IMR-90 (cell line): ENCODE measurements around the gene MTUS2. TPM values are rescaled to one million over a fixed set of nuclear protein-coding genes. Genes with fewer than 3 reads are reported as not detected.

ENCODE experiments used
- ATAC-seq: fragments of 200-7000 bp; cut with Tn5 transposase; 2 replicates; pipeline ENCODE4 v1.9.1; 2020; ENCODE audit warnings: low read depth, mild to moderate bottlenecking, moderate library complexity
- BruUV-seq: library from RNA; stranded (reverse); fragments of 400-500 nt; replicated peaks from 2 replicates; lab custom pipeline; 2021; lab: Mats Ljungman, UMichigan
- CTCF ChIA-PET: fragments of 300-600 bp; formaldehyde crosslinking; extraction: SDS; loops from one replicate; lab custom pipeline; 2021; ENCODE audit warnings: antibody characterized with exemption; lab: Yijun Ruan, JAX
- POLR2A ChIA-PET: fragments of 300-600 bp; sonication (Branson Sonifier 250); formaldehyde crosslinking; loops from one replicate; lab custom pipeline; 2022; ENCODE audit warnings: antibody characterized with exemption; ENCODE audit not compliant: unreplicated experiment; lab: Charles Lee
- DNase-seq: peaks from one replicate; pipeline ENCODE4 v3.0.0; 2013
- H2AFZ ChIP-seq: replicated peaks from 2 replicates; pipeline ENCODE3; 2013; ENCODE audit warnings: low read length, mild to moderate bottlenecking; ENCODE audit not compliant: poor library complexity
- H2AK5ac ChIP-seq: 2 replicates; pipeline ENCODE4 v1.6.1; 2013; ENCODE audit warnings: low read depth, low read length, inconsistent platforms
- H2AK9ac ChIP-seq: replicated peaks from 2 replicates; pipeline ENCODE3; 2013; ENCODE audit warnings: mild to moderate bottlenecking, low read depth, low read length, moderate library complexity; ENCODE audit not compliant: poor library complexity
- H2BK120ac ChIP-seq: 2 replicates; pipeline ENCODE4 v1.6.1; 2013; ENCODE audit warnings: low read depth, low read length, inconsistent platforms
- H2BK15ac ChIP-seq: 3 replicates; pipeline ENCODE4 v1.6.1; 2013; ENCODE audit warnings: low read depth, low read length, inconsistent platforms
- H2BK20ac ChIP-seq: 2 replicates; pipeline ENCODE4 v1.6.1; 2013; ENCODE audit warnings: low read depth, mild to moderate bottlenecking, inconsistent platforms, low read length, moderate library complexity
- H2BK5ac ChIP-seq: 2 replicates; pipeline ENCODE4 v1.6.1; 2013; ENCODE audit warnings: mild to moderate bottlenecking, low read depth, low read length, inconsistent platforms; ENCODE audit not compliant: poor library complexity, severe bottlenecking
- H3K14ac ChIP-seq: replicated peaks from 2 replicates; pipeline ENCODE4 v1.6.1; 2013; ENCODE audit warnings: low read depth, low read length, inconsistent platforms
- H3K18ac ChIP-seq: 2 replicates; pipeline ENCODE4 v1.6.1; 2013; ENCODE audit warnings: low read depth, low read length, control low read depth
- H3K23ac ChIP-seq: 2 replicates; pipeline ENCODE4 v1.6.1; 2013; ENCODE audit warnings: low read depth, low read length, inconsistent platforms
- H3K27ac ChIP-seq: 2 replicates; pipeline ENCODE4 v1.5.1; 2013; ENCODE audit warnings: mild to moderate bottlenecking, control low read depth, low read length; ENCODE audit not compliant: insufficient read depth
- H3K27me3 ChIP-seq: 2 replicates; pipeline ENCODE4 v1.6.1; 2013; ENCODE audit warnings: low read length; ENCODE audit not compliant: control insufficient read depth, insufficient read depth
- H3K36me3 ChIP-seq: 2 replicates; pipeline ENCODE4 v1.6.1; 2013; ENCODE audit warnings: low read length, mixed read lengths; ENCODE audit not compliant: control insufficient read depth, insufficient read depth
- H3K4ac ChIP-seq: 2 replicates; pipeline ENCODE4 v1.6.1; 2013; ENCODE audit warnings: low read depth, low read length, inconsistent platforms
- H3K4me1 ChIP-seq: 2 replicates; pipeline ENCODE4 v1.6.1; 2013; ENCODE audit warnings: low read length, mixed read lengths; ENCODE audit not compliant: control insufficient read depth, insufficient read depth
- H3K4me2 ChIP-seq: 2 replicates; pipeline ENCODE4 v1.6.1; 2013; ENCODE audit warnings: low read depth, mild to moderate bottlenecking, control low read depth, low read length, moderate library complexity
- H3K4me3 ChIP-seq: 2 replicates; pipeline ENCODE4 v1.5.1; 2013; ENCODE audit warnings: low read depth, mild to moderate bottlenecking, control low read depth, low read length, moderate library complexity; ENCODE audit not compliant: insufficient read depth
- H3K56ac ChIP-seq: 2 replicates; pipeline ENCODE4 v1.6.1; 2013; ENCODE audit warnings: low read length, inconsistent platforms; ENCODE audit not compliant: insufficient read depth; ENCODE audit errors: extremely low read depth
- H3K79me1 ChIP-seq, 2 experiments: 2 replicates each; pipeline ENCODE4 v1.6.1; 2013; ENCODE audit warnings: low read length in 2 of 2, inconsistent platforms in 1 of 2, low read depth in 1 of 2
- H3K9ac ChIP-seq: 2 replicates; pipeline ENCODE4 v1.6.1; 2013; ENCODE audit warnings: low read depth, low read length, control low read depth
- H3K9me1 ChIP-seq: 2 replicates; pipeline ENCODE4 v1.6.1; 2013; ENCODE audit warnings: low read length, inconsistent platforms; ENCODE audit not compliant: insufficient read depth
- H3K9me3 ChIP-seq: 2 replicates; pipeline ENCODE4 v1.6.1; 2013; ENCODE audit warnings: low read length; ENCODE audit not compliant: control insufficient read depth, insufficient read depth
- H4K20me1 ChIP-seq: 2 replicates; pipeline ENCODE4 v1.6.1; 2013; ENCODE audit warnings: low read length, inconsistent platforms; ENCODE audit not compliant: insufficient read depth
- H4K5ac ChIP-seq: 2 replicates; pipeline ENCODE4 v1.6.1; 2013; ENCODE audit warnings: mild to moderate bottlenecking, low read depth, low read length, control low read depth
- H4K8ac ChIP-seq, 2 experiments: 2 replicates each; pipeline ENCODE4 v1.6.1; 2013; ENCODE audit warnings: low read depth in 2 of 2, low read length in 2 of 2, control low read depth in 1 of 2, inconsistent platforms in 1 of 2
- H4K91ac ChIP-seq: 2 replicates; pipeline ENCODE4 v1.6.1; 2013; ENCODE audit warnings: low read depth, low read length, inconsistent platforms; ENCODE audit not compliant: insufficient read depth
- CEBPB ChIP-seq: IDR thresholded peaks from 2 replicates; pipeline ENCODE4 v1.6.1; 2012; ENCODE audit warnings: low read depth, low read length, improper control_type of control experiment
- CHD1 ChIP-seq: IDR thresholded peaks from 2 replicates; pipeline ENCODE4 v1.6.1; 2012; ENCODE audit warnings: low read depth, low read length, improper control_type of control experiment
- FOS ChIP-seq: fragments of 150-350 bp; IDR thresholded peaks from 2 replicates; pipeline ENCODE4 v1.6.1; 2016; ENCODE audit warnings: low read depth, low read length
- MAFK ChIP-seq: IDR thresholded peaks from 2 replicates; pipeline ENCODE4 v1.6.1; 2012; ENCODE audit warnings: low read depth, low read length, improper control_type of control experiment
- MAZ ChIP-seq: IDR thresholded peaks from 2 replicates; pipeline ENCODE4 v1.6.1; 2012; ENCODE audit warnings: low read depth, mild to moderate bottlenecking, low read length, improper control_type of control experiment, moderate library complexity, borderline replicate concordance
- MXI1 ChIP-seq: IDR thresholded peaks from 2 replicates; pipeline ENCODE4 v1.6.1; 2012; ENCODE audit warnings: low read depth, mild to moderate bottlenecking, low read length, moderate library complexity, borderline replicate concordance
- NFE2L2 ChIP-seq: fragments of 150-350 bp; IDR thresholded peaks from 2 replicates; pipeline ENCODE4 v1.6.1; 2016; ENCODE audit warnings: low read depth, mild to moderate bottlenecking, low read length
- POLR2A ChIP-seq: IDR thresholded peaks from 2 replicates; pipeline ENCODE4 v1.6.1; 2012; ENCODE audit warnings: mild to moderate bottlenecking, low read depth, low read length
- RAD21 ChIP-seq: IDR thresholded peaks from 2 replicates; pipeline ENCODE4 v1.6.1; 2012; ENCODE audit warnings: low read length, improper control_type of control experiment
- RCOR1 ChIP-seq: IDR thresholded peaks from 2 replicates; pipeline ENCODE4 v1.6.1; 2012; ENCODE audit warnings: mild to moderate bottlenecking, low read length, improper control_type of control experiment; ENCODE audit not compliant: insufficient replicate concordance
- RFX5 ChIP-seq: IDR thresholded peaks from 2 replicates; pipeline ENCODE4 v1.8.0; 2012; ENCODE audit warnings: low read depth, mild to moderate bottlenecking, low read length, moderate library complexity
- SMC3 ChIP-seq: fragments of 150-350 bp; IDR thresholded peaks from 2 replicates; pipeline ENCODE4 v1.6.1; 2016; ENCODE audit warnings: low read depth, mild to moderate bottlenecking, antibody characterized with exemption, low read length, moderate library complexity
- whole genome bisulfite sequencing, 2 experiments: methylation state at CpG; one replicate each; pipeline versions ENCODE4 v1.1.5 to v1.1.7; 2013; ENCODE audit warnings: missing lambda C conversion rate in 2 of 2; ENCODE audit not compliant: insufficient read length in 1 of 2; ENCODE audit errors: extremely low coverage in 2 of 2; 5-methylcytosine and 5-hydroxymethylcytosine counted together
- dilution Hi-C: fragments of 300-500 bp; cut with HindIII; formaldehyde crosslinking; loops from one replicate; pipeline ENCODE4 v1.14.3; 2018; ENCODE audit warnings: low sequenced_read_pairs; ENCODE audit not compliant: unreplicated experiment
- in situ Hi-C: fragments of 300-500 bp; cut with MboI; formaldehyde crosslinking; loops from 3 replicates; pipeline ENCODE4 v1.14.3; 2019; ENCODE audit warnings: low sequenced_read_pairs, inconsistent platforms, mixed read lengths
- intact Hi-C: fragments of 100-400 bp; cut with micrococcal nuclease; formaldehyde crosslinking; loops from 2 replicates; pipeline ENCODE4 v1.10.0; 2022
- polyA plus RNA-seq, 3 experiments: library from polyadenylated mRNA; depleted of rRNA; stranded (reverse); fragments of >200 nt; gene quantifications; 2 replicates each; pipeline ENCODE4 v1.2.3, GENCODE V29; 2012; ENCODE audit warnings: low replicate concordance in 1 of 3
- total RNA-seq: library from RNA; depleted of rRNA; stranded (reverse); fragments of >200 nt; gene quantifications from 2 replicates; pipeline ENCODE4 v1.2.3, GENCODE V29; 2012

The MTUS2 gene
- total and polyA plus RNA-seq, 2 of the 4 experiments (the other 2 are of a cell fraction), result under 0.01 to 0.02 TPM

DNA sequence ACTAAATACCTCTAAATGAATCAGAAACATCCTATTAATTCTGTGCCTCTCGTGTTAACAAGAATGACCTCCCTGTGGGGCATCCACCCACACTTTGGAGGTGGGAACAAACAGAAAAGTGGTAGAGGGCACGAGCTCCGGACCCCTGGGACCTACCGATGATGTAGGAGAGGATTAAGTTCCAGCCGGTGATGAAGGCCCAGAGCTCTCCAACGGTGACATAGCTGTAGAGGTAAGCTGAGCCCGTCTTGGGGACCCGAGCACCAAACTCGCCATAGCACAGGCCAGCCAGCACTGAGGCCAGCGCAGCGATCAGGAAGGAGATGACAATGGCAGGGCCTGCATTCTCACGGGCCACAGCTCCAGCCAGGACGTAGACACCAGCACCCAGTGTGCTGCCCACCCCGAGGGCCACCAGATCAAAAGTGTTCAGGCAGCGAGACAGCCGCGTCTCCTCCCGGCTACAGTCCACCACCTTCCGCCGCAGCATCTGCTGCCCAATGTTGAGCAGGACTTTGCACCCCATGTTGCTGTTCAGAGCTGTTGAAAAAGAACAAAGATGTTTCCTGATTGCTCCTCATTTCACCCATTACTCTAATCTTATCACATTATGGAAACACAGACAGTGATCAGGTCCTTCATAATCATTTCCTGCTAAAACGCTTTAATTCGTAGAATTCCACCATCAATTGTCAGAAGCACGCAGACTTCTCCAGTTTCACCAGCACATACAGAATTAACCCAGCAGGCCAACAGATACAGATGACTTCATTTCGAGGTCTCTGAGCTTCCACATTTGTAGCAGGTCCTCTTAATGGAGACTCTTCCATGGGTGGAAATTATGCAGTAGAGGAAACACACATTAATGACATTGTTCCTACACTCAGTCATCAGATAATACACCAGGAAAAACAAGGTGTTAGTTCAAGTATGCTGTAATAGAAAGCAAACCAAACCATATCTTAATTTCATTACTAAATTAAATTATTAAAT, 715.8 kb downstream of the MTUS2 start:
- no peak overlapping the region for H3K4ac ChIP-seq
- H2BK5ac ChIP-seq, result no peak overlapping the region
- 0 out of 2 replicates have a peak, but pooled peaks cover 2% of the 10 kb centered on the region for H3K4me1 ChIP-seq
- H2BK15ac ChIP-seq, result no peak overlapping the region
- H3K4me3 ChIP-seq, result no peak overlapping the region
- peaks cover 45 to 79% of the 10 kb centered on the region in 2 experiments for H3K79me1 ChIP-seq
- WGBS, 2 experiments, result 95% methylated on average over 15 of the region's 24 CpGs; no CpG with 5 or more reads in 1 of the 2 experiments
- H3K9me3 ChIP-seq, result no peaks in the 10 kb centered on the region
- DNase-seq (no peak), ATAC-seq (no peak)
- H2AFZ ChIP-seq, result no peak overlapping the region
- no peaks in the 10 kb centered on the region for H3K27me3 ChIP-seq
- dilution Hi-C loops, result no loop called here
- peaks cover 40% of the 10 kb centered on the region for H4K20me1 ChIP-seq
- BruUV-seq, result no TSS peak
- no peak overlapping the region for H2AK9ac ChIP-seq
- no peak overlapping the region for H2BK120ac ChIP-seq
- H3K4me2 ChIP-seq, result no peak overlapping the region
- no peak overlapping the region for H4K5ac ChIP-seq
- H3K14ac ChIP-seq, result no peak overlapping the region
- no peak overlapping the region for H4K91ac ChIP-seq
- H3K9ac ChIP-seq, result no peak overlapping the region
- TF ChIP-seq SMC3 (no peak), CHD1 (no peak), FOS (no peak), MAZ (no peak), NFE2L2 (no peak), RAD21 (no peak), RCOR1 (no peak), POLR2A (no peak), MAFK (no peak), RFX5 (no peak), CEBPB (no peak), MXI1 (no peak)
- no peak overlapping the region for H2AK5ac ChIP-seq
- H4K8ac ChIP-seq, result no peak overlapping the region
- H3K18ac ChIP-seq, result no peak overlapping the region
- CTCF ChIA-PET, result no interaction called here
- peaks cover 25% of the 10 kb centered on the region for H3K36me3 ChIP-seq
- H3K23ac ChIP-seq, result no peak overlapping the region
- POLR2A ChIA-PET, result no interaction called here
- in situ Hi-C loops, result no loop called here
- H3K27ac ChIP-seq, result no peak overlapping the region
- no peak overlapping the region for H3K56ac ChIP-seq
- no peak overlapping the region for H2BK20ac ChIP-seq
- H3K9me1 ChIP-seq, result peaks cover 16% of the 10 kb centered on the region; the same call in 1 of the 2 replicates
- intact Hi-C loops, result no loop called here
